Measurements from ENCODE around the gene STK33.

GRCh38 chr11:8381343-8381742, 212.7 kb downstream of the STK33 start:
- no peak for TF ChIP-seq CTCF (IDR thresholded peaks at IDR 0.05)
- TF ChIP-seq EP300 (IDR thresholded peaks at IDR 0.05): no peak
- no peak for TF ChIP-seq POLR2A (IDR thresholded peaks at IDR 0.05)
